Transverse colon (tissue), 4 donors: ENCODE results near the gene APLP2.

Experiments used
- EP300 ChIP-seq: sonication (generic); formaldehyde crosslinking; IDR thresholded peaks from one replicate; pipeline ENCODE4 v1.6.1; 2017; ENCODE audit warnings: antibody characterized with exemption, low read depth
- POLR2A ChIP-seq: fragments of 450-650 bp; IDR thresholded peaks from one replicate; pipeline ENCODE4 v1.6.1; 2016; ENCODE audit warnings: antibody characterized with exemption, mild to moderate bottlenecking, moderate library complexity
- POLR2AphosphoS5 ChIP-seq, 3 donors: sonication (generic); formaldehyde crosslinking; IDR thresholded peaks; one replicate each; pipeline ENCODE4 v1.6.1; 2016; ENCODE audit warnings: antibody characterized with exemption in 3 of 3
- TF ChIP-seq, protein P1 (sequence below), 5 experiments: fragments of 200-600 bp in 3 of 5; fragments of 450-650 bp in 2 of 5; sonication (generic) in 3 of 5; IDR thresholded peaks; 1 replicate in 2 of 5; 2 replicates in 3 of 5; pipeline ENCODE4 v1.5.1; 2016 to 2017; ENCODE audit warnings: antibody characterized with exemption in 5 of 5, inconsistent platforms in 3 of 5, mild to moderate bottlenecking in 2 of 5, moderate library complexity in 1 of 5

DNA sequence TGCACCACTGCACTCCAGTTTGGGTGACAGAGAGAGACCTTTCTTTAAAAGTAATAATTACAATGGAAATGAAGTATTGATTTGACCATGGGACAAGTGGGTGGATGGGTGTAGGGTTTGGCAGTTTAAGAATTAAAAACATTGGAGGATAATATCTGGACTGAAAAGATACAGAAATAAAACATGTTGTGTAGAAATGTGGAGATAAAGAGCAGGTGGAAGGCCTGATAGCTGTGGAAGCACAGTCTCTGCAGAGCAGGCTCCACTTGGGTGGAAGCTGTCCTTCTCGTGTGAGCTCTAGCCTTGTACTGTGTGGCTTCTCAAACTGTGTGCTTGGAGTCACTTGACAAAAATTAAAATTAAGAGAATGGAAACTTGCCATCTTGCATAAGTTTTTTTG lies 25.6 kb downstream of the APLP2 start:
- TF ChIP-seq POLR2A (no peak), POLR2AphosphoS5 (IDR thresholded peaks at IDR 0.05) (no peak), EP300 (no peak)
- TF ChIP-seq, protein P1, sequence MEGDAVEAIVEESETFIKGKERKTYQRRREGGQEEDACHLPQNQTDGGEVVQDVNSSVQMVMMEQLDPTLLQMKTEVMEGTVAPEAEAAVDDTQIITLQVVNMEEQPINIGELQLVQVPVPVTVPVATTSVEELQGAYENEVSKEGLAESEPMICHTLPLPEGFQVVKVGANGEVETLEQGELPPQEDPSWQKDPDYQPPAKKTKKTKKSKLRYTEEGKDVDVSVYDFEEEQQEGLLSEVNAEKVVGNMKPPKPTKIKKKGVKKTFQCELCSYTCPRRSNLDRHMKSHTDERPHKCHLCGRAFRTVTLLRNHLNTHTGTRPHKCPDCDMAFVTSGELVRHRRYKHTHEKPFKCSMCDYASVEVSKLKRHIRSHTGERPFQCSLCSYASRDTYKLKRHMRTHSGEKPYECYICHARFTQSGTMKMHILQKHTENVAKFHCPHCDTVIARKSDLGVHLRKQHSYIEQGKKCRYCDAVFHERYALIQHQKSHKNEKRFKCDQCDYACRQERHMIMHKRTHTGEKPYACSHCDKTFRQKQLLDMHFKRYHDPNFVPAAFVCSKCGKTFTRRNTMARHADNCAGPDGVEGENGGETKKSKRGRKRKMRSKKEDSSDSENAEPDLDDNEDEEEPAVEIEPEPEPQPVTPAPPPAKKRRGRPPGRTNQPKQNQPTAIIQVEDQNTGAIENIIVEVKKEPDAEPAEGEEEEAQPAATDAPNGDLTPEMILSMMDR (IDR thresholded peaks at IDR 0.05): no peak
